NOMO-1 (cell line): ENCODE results near the gene NRSN2.
A peak's percentile ranks its signal among the peaks of the same experiment; 100 is the strongest.

Experiments used
- DNase-seq, 2 experiments: peaks; one replicate each; lab custom pipeline; 2025; ENCODE audit not compliant: unreplicated experiment in 2 of 2; lab: John Stamatoyannopoulos, UW

The NRSN2 gene, protein sequence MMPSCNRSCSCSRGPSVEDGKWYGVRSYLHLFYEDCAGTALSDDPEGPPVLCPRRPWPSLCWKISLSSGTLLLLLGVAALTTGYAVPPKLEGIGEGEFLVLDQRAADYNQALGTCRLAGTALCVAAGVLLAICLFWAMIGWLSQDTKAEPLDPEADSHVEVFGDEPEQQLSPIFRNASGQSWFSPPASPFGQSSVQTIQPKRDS

DNA sequence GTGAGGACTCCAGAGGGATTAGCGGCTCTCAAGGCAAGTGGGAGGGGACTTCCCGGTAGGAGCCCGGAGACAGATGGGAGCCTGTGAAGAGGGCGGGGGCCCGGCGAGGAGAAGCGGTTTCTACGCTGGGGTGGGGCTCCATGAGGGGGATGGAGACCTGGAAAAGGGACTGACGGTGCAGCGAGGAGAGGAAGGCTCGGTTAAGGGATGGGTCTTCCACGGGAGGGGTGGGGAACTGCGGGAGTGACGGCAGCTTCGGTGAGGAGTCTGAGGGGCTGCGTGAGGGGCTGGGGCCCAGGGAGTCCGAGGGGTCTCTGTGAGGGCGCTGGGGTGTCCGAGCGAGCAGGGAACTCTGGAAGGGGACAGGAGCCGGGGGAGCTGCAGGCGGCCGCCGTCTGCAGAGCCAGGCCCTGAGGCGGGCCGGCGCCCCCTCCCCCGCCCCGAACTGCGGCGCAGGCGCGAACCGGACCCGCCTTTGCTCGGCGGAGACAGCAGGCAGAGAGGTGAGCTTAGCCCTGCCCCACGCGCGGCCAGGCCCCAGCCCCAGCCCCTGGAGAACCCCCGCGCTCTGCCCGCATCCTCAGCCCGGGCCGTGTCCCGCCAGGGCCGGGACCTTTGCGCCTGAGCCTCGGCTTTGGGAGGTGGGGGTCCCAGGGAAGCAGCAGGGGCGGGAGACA is at the start of gene NRSN2:
NRSN2 (plus strand) TSS at position 472 of the 677 bp plus-strand sequence. CDS start 2,533 bp downstream, outside the sequence.
- no peak for DNase-seq

DNA sequence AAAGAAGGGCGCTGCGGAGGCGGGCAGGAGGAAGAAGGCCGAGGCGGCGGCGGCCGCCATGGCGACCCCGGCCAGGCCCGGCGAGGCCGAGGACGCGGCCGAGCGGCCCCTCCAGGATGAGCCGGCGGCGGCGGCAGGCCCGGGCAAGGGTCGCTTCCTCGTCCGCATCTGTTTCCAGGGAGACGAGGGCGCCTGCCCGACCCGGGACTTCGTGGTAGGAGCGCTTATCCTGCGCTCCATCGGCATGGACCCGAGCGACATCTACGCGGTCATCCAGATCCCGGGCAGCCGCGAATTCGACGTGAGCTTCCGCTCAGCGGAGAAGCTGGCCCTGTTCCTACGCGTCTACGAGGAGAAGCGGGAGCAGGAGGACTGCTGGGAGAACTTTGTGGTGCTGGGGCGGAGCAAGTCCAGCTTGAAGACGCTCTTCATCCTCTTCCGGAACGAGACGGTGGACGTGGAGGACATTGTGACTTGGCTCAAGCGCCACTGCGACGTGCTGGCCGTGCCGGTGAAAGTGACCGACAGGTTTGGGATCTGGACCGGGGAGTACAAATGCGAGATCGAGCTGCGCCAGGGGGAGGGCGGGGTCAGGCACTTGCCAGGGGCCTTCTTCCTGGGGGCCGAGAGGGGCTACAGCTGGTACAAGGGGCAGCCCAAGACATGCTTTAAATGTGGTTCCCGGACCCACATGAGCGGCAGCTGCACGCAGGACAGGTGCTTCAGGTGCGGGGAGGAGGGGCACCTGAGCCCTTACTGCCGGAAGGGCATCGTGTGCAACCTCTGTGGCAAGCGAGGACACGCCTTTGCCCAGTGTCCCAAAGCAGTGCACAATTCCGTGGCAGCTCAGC is 48.8 kb upstream of the NRSN2 start:
- DNase-seq = peak; percentile 48 to 50

DNA sequence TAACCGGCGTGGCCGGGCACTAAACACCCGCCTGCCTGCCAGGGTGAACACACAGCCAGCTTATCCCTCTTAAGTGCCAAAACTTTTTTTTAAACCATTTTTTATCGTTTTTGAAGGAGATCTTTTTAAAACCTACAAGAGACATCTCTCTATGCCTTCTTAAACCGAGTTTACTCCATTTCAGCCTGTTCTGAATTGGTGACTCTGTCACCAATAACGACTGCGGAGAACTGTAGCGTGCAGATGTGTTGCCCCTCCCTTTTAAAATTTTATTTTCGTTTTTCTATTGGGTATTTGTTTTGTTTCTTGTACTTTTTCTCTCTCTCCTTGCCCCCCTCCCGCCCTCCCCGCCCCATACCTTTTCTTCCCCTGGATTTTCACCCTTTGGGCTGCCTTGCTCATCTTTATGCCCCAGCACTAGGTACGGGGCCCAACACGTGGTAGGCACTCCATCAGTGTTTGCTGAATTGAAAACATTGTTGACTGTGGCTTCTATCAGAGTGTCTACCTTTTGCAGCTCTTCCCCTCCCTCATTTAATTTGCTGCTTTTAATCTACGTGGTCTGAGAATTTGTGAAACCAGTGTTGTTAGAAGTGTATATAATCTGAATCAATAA is 48.0 kb upstream of the NRSN2 start:
- DNase-seq = no peak

DNA sequence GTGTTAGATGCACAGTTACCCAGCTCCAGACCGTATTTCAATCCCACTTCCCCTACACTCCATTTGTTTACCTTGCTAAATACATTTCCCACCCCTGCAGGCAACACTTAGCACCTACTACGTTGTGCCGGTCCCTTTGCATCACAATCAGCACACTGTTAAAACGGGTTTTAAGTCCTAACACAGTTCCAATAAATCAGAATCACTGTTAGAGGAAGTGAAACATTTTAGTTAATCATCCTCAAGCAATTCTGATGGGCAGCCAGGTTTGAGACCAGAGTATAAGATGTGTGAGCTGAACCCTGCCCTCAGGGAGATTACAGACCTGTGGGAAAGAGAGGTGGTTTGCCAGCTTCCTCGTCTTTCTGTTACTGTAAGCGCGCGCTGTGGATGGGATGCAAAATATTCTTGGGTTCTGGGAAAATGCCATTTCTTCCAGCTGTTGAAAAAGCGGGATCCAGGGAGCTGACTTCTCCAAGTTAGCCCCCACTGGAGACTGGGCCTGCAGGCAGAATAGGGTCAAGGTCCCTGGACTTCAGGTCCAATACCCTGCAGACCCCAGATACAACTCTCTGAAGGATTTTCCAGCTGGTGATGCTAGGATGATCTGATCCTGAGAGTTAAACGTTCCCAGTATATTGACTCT is 46.4 kb upstream of the NRSN2 start:
- peak in 1 of 2 experiments; percentile 38 for DNase-seq

DNA sequence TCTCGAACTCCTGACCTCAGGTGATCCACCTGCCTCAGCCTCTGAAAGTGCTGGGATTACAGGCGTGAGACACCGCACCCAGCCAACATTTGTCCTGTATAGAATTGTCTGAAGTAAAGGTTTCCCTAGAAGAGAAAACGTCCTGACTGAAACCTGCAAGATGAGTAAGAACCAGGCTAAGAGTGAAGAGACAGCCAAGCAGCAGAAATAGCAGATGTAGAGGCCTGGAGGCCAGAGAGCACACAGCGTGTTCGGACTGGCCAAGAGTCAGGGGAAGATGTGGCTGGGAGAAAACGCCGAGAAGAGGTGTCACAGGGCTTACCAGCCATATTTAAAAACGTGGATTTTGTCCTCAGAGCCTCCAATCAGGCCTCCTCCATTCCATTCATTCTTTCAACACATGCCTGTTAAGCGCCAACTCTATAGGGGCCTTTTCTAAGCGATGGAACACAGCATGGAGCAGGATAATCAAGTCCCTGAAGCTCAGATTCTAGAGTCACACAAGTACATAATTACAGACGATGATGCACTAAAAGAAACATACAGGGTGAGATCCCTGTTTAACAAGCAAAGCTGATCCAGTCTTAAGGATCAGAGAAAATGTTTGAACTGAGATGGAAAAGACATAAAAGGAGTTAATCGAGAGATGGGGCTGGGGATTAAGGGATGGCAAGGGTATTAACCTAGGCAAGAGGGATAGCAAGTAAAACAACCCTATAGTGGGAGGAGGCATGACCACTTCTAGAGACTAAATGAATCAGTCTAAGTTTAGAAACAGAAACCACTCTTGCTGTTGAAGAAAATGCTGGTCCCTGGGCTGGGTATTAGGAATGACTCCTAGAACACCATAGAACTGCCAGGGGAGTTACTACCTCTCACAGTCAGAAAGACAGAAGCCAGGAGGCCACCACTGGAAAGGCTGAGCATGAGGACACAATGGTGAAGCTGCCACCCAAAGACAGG is 44.7 kb upstream of the NRSN2 start:
- DNase-seq = no peak

DNA sequence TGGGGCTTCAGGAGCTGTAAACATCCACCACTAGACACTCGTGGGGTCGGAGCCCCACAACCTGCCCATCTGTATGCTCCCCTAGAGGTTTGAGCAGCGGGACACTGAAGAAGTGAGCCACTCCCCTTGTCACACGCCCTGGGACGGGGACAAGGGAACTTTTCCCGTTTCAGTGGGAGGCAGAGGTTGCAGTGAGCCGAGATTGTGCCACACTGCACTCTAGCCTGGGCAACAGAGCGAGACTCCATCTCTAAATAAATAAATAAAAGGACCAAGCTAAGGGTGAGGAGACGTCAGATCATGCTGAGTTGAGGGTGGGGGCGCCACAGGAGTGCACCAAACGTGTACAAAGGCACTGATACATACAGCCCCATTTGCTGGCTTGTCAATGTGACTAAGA is 41.2 kb upstream of the NRSN2 start:
- DNase-seq = no peak

DNA sequence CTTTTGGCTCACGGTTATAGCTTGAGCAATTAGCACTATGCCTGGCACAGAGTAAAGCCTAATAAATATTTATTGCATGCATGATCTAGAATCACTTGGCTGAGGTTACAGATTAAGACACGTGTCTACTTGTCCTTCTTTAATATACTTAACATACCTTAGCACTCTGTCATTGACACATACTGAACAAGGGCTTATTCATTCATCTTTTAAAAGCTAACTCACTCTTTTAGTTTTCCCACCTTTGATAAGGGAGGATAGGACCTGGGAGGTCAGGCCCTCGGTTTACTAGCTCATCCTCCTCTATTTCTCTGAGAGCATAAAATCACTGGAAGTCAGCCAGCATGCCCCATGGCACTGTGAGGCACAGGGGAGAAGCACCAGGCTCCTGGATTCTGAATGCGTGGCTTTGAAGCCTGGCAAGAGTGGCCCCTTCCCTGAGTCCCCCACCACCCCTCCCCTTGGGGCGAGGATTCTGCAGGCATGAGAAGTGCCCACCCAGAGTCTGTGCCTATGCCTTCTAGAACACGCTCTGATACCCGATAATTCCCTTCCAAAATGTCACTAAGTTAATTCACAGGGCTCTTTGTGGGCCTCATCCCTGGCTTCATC is 38.4 kb upstream of the NRSN2 start:
- DNase-seq = no peak

DNA sequence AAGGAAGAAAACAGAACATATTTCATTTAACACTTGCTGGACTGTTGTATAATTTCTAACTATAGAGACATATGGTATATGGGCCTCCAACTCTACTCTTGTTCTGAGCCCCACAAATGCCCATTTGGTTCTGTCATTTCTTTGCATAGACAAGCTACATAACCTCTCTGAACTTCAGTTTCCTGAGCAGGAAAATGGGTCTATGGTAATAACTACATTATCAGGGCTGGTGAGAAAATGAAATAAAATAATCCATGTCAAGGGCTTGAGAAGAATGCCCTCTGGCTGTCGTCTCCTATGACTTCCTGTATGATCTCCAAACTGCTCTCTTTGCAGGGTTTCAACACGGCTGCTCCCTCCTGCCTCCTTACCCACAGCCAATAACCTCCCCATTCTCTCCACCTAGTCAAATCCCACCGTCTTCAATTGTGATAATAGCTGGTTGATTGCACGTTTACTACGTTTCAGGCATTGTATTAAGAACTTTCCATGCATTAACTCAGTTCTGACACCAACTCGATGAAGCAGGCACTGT is 37.5 kb upstream of the NRSN2 start:
- peak in 1 of 2 experiments; percentile 11 for DNase-seq

DNA sequence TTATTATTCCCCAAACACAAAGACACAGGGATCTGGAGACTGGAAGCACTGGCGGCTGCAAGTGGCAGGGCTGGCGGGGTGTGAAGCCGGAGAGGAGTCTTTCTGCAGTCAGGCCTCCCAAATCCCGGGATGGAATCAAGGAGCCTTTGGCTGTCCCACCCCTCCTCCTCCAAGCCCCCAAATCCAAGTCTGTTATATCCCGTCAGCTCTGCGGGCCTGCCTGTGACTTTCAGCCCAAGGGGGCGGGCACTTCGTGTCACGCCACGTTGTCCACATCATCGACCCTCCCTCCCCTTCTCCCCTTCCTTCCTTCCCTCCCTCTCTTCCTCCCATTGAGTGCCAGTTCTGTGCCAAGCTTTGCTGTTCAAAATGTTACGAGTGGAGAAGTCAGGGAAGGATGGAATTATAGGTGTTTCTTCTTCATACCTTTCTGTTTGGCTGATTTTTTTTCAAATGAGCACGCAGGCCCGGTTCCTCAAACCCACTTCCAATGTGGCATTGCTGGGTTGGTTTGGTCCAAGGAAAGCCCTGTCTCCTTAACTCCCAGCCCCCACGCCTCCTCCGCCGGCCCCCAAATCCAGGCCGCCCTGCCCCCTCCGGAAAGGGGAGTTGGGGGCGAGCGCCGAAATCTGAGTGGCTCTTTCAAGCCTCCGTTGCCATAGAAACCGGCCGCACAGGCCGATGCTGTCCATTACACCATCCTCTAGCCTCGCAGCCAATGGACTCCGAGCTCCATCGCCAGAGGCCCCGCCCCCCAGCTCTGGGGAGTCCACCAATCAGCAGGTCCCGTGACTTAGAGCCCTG is 36.9 kb upstream of the NRSN2 start:
- peak; percentile 74 to 85 for DNase-seq

DNA sequence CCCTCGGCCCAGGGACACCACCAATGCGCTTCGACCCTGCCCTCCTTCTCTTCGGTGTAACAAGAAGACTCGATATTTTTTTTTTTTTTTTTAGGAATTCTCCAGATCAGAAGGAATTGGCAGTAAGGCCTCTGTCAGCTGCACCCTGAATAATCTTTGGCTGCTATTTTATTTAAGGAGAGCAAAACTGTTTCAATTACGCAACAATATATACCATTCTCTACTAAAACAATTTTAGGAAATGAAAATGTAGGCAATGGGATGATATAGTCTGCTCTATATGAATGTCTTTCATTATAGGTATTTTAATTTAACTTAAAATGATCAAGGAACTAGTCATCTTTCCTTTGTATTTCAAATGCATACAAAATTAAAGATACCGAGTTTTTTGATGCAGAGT is 36.3 kb upstream of the NRSN2 start:
- no peak for DNase-seq

DNA sequence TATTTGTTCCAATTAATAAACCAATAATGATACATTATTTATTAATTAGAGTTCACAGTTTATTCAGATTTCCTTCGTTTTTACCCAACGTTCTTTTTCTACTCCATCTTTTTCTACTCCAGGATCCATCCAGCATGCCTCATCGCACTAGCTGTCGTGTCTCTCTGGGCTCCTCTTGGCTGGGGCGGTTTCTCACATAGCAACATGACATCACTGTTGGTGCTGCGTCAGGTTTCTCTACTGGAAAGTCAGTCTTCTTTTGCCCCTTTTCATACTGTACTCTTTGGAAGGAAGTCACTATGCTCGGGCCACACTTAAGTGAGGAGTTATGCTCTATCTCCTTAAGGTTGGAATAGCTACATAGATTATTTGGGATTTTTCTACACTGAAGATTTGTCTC is 35.3 kb upstream of the NRSN2 start:
- no peak for DNase-seq

DNA sequence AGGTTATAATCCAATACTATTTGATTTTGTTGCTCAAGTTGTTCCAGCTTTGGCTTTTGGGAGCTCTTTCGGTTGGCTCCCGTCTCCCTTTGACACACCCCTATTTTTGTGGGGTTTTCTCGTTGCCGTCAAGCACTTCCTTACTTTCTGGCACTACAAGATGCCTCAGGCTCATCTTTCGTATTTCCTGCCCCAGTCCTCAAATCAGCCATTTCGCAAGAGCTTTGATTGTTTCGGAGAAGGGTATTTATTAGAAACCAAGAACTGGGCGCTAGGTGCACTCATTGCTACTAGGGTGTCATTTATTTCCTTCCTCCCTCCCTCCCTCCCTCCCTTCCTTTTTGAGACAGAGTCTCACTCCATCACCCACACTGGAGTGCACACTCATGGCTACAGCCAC is 34.8 kb upstream of the NRSN2 start:
- peak in 1 of 2 experiments; percentile 44 for DNase-seq

DNA sequence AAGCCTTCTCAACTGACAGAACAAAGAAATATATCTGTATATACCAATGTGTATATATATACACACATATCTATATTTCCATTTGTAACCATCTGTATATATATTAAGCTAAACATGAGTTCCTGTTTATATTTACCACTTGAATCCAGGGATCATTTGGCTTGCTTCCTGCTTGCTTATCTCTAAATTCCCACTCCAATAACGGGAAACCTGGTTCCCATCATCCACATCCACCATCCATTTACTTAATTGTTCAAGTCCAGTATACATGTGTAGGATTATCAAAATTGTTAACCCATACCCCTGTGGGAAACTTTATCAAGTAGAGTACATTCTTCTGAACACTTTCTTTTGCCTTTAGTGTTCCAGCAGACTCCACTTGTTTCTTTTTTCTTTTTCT is 34.0 kb upstream of the NRSN2 start:
- DNase-seq = no peak

DNA sequence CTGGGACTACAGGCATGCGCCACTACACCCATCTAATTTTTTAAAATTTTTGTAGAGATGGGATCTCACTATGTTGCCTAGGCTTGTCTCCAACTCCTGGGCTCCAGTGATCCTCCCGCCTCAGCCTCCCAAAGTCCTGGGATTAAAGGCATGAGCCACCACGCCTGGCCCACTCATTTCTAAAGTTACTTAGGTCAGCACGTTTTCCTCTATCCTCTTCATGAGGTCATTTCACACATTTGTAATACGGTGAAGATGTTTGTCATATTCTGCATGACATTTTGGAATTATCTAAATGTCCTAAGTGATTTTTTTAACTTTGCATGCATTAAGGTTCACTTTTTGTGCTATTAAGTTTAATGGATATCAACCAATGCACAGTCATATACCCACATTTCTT is 33.5 kb upstream of the NRSN2 start:
- DNase-seq = no peak

DNA sequence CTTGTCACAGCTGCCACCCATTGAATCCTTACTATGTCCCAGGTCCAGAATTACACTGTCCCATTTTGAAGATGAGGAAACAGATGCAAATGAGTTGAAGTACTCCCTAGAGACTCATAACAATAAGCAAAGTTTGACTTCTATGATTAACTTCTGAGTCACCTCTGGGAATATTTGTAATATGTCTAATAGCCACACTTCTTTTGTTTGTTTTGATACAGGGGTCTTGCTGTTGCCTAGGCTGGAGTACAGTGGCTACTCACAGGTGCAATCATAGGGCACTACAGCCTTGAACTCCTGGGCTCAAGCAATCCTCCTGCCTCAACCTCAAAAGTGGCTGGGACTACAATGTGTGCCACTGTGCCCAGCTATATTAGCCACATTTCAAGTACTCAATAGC is 33.0 kb upstream of the NRSN2 start:
- no peak for DNase-seq

DNA sequence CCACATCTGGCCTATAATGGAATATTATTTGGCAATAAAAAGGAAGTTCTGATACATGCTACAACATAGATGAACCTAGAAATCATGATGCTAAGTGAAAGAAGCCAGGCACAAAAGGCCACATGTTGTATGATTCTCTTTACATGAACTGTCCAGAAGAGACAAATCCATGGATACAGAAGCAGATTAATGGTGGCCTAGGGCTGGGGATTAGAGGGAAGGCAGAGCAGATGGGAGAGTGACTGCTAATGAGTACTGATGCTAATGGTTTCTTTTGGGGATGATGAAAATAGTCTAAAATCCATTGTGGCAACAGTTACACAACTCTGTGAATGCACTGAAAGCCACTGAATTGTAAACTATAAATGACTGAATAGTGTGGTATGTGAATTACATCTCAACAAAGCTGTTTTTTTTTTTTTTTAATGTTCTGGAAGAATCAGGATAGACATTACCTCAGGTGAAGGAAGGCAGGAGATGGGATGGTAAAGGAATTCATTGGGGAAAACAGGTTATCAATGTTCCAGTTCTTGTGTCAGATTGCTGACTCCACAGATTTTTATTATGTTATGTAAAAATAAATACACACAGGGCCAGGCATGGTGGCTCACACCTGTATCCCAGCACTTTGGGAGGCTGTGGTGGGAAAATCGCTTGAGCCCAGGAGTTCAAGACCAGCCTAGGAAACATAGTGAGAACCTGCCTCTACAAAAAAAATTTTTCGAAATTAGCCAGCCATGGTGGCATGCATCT is 30.4 kb upstream of the NRSN2 start:
- no peak for DNase-seq
